HUES64 (cell line): Measurements from ENCODE around the gene TCF7L1.

ENCODE experiments used
- H3K27ac ChIP-seq: 2 replicates; pipeline ENCODE4 v1.7.0; 2013; ENCODE audit warnings: low read depth, low read length, inconsistent platforms
- H3K27me3 ChIP-seq: 2 replicates; pipeline ENCODE4 v1.6.1; 2013; ENCODE audit warnings: mild to moderate bottlenecking, low read length; ENCODE audit not compliant: insufficient read depth
- H3K36me3 ChIP-seq: 2 replicates; pipeline ENCODE4 v1.6.1; 2013; ENCODE audit warnings: mild to moderate bottlenecking, low read length; ENCODE audit not compliant: insufficient read depth
- H3K4me1 ChIP-seq: 2 replicates; pipeline ENCODE4 v1.6.1; 2013; ENCODE audit warnings: mild to moderate bottlenecking, low read length, moderate library complexity; ENCODE audit not compliant: insufficient read depth
- H3K4me3 ChIP-seq: 2 replicates; pipeline ENCODE4 v1.5.1; 2013; ENCODE audit warnings: mild to moderate bottlenecking, low read length, moderate library complexity
- H3K9ac ChIP-seq: 2 replicates; pipeline ENCODE4 v1.6.1; 2013; ENCODE audit warnings: mild to moderate bottlenecking, low read depth, low read length
- H3K9me3 ChIP-seq: 2 replicates; pipeline ENCODE4 v1.6.1; 2013; ENCODE audit warnings: low read depth, low read length; ENCODE audit not compliant: insufficient read depth
- whole genome bisulfite sequencing: fragments of 150-250, 120-280 bp; methylation state at CpG from one replicate; pipeline ENCODE4 v1.1.7; 2013; ENCODE audit warnings: missing lambda C conversion rate; 5-methylcytosine and 5-hydroxymethylcytosine counted together

Gene TCF7L1

DNA sequence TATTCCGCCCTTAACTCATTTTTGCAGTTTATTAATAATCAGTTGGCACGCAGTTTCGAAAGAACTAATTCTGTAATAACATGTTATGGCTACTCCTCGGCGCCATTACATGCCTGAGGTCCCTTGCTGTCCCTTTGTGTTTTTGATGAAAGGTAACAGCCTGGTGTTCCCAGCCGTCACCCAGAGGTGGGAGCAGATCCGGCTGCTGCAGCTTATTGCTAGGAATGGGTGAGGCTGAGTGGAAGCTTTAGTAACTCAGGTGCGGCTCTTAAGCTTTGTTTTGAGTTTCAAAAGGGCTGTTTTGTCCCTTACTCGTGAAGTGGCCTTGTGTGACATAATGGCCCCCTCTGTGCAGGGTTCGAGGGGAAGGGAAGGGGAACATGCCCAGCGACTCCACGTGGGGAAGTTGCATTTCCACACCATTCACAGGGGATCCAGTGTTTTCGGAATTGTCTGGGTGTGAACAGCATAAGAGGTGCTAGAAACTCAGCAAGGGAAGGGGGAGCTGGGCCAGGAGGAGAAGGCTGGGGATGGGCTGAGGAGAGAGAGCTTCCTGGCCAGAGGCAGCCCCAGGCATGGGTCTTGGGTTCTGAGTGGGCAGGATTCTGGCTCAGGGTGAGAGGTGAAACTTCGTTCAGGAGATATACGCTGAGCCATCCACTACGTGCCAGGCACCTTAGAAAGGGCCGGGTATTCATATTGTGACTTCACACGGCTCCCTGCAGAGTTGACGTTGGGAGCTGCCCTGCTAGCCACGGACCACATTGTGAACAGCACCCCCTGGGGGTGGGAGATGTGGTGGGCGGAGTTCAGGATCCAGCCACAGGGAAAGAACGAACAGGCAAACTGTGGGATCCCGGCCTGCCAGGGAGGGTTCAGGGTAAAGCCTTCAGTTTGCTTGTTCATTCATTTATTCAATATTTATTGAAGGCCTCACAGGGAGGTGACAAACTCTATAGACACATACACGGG, 110.2 kb downstream of the TCF7L1 start:
- no peaks in the 10 kb centered on the region for H3K27me3 ChIP-seq
- H3K27ac ChIP-seq = peak overlapping the region; percentile 21; the same call in 1 of the 2 replicates
- 67% methylated on average over 24 of the region's 24 CpGs for WGBS
- no peaks in the 10 kb centered on the region for H3K9me3 ChIP-seq
- H3K4me1 ChIP-seq = peaks cover 51% of the 10 kb centered on the region
- no peak overlapping the region for H3K4me3 ChIP-seq
- H3K36me3 ChIP-seq = no peaks in the 10 kb centered on the region
- no peak overlapping the region for H3K9ac ChIP-seq

DNA sequence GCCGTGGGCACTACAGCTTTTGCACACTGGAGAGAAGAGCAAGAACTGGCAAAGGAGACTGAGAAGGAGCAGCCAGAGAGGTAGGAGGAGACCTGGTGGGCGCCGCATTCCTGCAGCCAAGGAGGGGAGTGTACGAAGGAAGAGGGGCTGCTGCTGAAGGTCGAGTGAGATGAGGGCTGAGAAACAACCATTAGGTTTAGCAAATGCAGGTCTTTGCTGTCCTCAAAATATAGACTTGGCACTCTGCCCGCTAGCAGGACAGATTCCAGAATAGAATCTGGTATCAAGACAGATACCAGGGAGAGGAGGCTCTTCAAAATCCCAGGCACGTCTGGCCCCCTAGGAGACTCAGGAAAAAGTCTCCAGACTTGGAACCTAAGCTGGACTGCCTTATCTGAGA, 111.6 kb downstream of the TCF7L1 start:
- Histone ChIP-seq H3K9me3 (no peaks in the 10 kb centered on the region), H3K36me3 (no peaks in the 10 kb centered on the region), H3K9ac (no peak overlapping the region), H3K4me3 (no peak overlapping the region), H3K27me3 (no peaks in the 10 kb centered on the region), H3K4me1 (peaks cover 55% of the 10 kb centered on the region), H3K27ac (no peak overlapping the region)
- WGBS = 92% methylated on average over 7 of the region's 7 CpGs

DNA sequence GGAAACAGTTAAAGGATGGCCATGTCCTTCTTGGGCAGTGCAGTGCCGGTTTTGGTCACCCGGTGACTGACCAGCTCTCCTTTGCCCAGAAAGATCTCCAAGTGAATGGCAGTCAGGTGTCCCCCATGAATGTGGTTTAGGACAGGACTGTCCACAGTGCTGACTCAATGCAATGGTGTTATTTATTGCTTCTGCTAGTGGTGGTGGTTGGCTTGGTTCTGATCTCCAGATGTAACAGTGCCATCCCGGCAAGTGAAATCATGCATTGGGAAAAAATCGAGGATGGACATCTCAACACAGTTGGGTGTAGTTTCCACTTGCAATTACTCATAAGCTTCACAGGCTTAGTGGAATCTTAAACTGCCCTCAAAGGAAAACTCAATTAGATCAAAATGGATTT, 112.7 kb downstream of the TCF7L1 start:
- no peaks in the 10 kb centered on the region for H3K9me3 ChIP-seq
- no peaks in the 10 kb centered on the region for H3K36me3 ChIP-seq
- H3K27me3 ChIP-seq = no peaks in the 10 kb centered on the region
- WGBS = 70% methylated on average over 4 of the region's 4 CpGs
- H3K4me3 ChIP-seq = no peak overlapping the region
- H3K27ac ChIP-seq = no peak overlapping the region
- no peak overlapping the region for H3K9ac ChIP-seq
- peaks cover 62% of the 10 kb centered on the region for H3K4me1 ChIP-seq

DNA sequence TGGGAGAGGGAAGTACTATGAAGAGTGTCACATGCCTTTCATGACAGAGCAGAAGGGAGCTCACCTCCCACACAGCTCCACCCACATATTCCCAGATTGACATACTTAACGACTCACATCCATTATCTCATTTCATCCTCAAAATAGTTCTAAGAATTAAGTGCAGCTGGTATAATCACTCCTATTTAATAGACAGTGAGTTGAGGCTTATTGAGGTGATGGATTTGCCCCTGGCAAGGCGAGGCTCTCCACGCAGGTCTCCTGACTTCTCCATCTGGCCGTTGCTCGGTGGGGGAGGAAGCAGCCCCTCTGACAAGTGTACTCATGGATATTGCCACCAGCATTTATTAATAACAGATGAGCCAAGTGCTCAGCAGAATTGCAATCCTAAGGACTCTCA, 113.2 kb downstream of the TCF7L1 start:
- Histone ChIP-seq H3K4me1 (peaks cover 66% of the 10 kb centered on the region), H3K27ac (no peak overlapping the region; the same call in 1 of the 2 replicates), H3K9ac (no peak overlapping the region), H3K27me3 (no peaks in the 10 kb centered on the region), H3K9me3 (no peaks in the 10 kb centered on the region), H3K4me3 (no peak overlapping the region), H3K36me3 (no peaks in the 10 kb centered on the region)
- 92% methylated on average over 5 of the region's 5 CpGs for WGBS

DNA sequence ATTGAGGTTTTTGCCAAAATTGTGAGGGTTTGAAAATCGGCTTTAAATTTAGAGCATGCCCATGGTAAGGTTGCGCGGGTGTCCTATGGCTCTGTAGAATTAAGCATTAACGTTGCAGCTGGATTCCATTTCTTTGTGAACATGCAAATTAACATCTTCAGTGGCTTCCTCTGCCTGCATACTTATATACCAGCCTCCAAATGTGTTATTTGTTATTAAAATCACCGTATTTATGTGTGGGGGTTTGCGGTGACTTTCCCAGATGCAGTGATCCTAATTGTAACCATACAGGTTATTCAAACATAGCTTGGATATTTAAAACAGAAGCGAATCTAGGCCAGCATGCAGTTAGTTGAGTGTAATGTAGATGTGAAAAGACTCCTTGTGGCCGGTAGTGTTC, 114.4 kb downstream of the TCF7L1 start:
- Histone ChIP-seq H3K27me3 (no peaks in the 10 kb centered on the region), H3K4me1 (peaks cover 74% of the 10 kb centered on the region), H3K27ac (peak overlapping the region; percentile 38; the same call in 1 of the 2 replicates), H3K9ac (no peak overlapping the region), H3K4me3 (no peak overlapping the region; the same call in 1 of the 2 replicates), H3K9me3 (no peaks in the 10 kb centered on the region), H3K36me3 (no peaks in the 10 kb centered on the region)
- 41% methylated on average over 8 of the region's 8 CpGs for WGBS

DNA sequence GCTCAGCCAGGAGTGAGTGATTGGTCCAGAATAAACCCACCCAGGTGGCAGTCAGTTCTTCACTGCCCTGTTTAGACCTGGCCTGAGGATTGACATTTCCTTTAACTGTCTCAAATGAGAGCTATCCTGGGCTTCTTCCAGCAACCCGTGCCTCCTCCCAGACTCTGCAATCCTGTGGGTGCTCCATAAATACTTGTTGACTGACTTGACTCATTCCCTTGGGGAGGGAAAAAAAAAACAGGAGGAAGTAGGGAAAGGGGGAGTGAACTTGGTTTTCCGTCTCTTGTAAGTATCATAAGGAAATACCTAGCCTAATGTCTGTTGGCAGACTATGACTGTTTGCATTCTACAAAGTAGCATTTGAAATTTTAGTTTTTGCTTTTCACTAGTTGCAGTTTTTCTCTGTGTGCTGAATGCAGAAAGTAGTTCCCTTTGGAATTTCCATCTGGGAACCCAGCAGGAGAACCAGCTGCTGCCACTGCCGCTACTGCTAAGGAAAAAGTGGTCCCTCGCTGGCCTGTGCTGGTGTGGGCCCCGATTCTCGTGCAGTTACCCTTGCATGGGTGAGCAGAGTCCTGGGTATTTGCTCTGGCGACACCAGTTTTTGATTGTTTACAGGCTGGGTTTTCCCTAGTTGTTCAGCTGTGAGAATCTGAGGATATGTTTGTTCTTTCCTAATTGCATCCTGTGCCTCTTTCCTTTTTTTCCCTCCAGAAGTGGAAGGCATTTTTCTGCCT, 115.7 kb downstream of the TCF7L1 start:
- no peaks in the 10 kb centered on the region for H3K9me3 ChIP-seq
- 53% methylated on average over 7 of the region's 7 CpGs for WGBS
- peak overlapping the region; percentile 38; the same call in 1 of the 2 replicates for H3K27ac ChIP-seq

DNA sequence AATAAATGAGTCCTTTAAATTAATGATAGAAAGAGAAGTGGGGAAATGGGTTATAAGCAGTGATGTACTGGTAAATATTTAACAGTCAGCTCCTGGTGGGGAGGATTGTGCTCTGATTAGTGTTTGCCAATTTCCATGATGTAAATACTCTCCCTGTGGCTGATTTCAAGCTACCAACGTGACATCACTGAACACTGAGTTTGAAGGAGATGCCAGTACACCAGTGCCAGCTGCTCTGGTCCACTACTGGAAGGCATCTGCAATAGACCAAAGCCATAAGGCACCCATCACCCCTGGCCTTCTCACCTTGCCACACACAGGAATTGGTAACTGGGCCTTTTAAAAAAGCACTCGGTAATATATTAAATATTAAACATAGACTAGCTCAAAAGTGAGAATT, 116.9 kb downstream of the TCF7L1 start:
- Histone ChIP-seq H3K9me3 (no peaks in the 10 kb centered on the region), H3K9ac (no peak overlapping the region), H3K4me1 (peaks cover 86% of the 10 kb centered on the region), H3K27ac (no peak overlapping the region), H3K4me3 (no peak overlapping the region), H3K27me3 (no peaks in the 10 kb centered on the region), H3K36me3 (no peaks in the 10 kb centered on the region)
- 93% methylated on average over 1 of the region's 2 CpGs for WGBS

More for the DNA sequence above, 115.7 kb downstream of the TCF7L1 start:
- peaks cover 74% of the 10 kb centered on the region for H3K4me1 ChIP-seq
- no peak overlapping the region for H3K9ac ChIP-seq
- no peaks in the 10 kb centered on the region for H3K27me3 ChIP-seq
- no peak overlapping the region for H3K4me3 ChIP-seq
- no peaks in the 10 kb centered on the region for H3K36me3 ChIP-seq

DNA sequence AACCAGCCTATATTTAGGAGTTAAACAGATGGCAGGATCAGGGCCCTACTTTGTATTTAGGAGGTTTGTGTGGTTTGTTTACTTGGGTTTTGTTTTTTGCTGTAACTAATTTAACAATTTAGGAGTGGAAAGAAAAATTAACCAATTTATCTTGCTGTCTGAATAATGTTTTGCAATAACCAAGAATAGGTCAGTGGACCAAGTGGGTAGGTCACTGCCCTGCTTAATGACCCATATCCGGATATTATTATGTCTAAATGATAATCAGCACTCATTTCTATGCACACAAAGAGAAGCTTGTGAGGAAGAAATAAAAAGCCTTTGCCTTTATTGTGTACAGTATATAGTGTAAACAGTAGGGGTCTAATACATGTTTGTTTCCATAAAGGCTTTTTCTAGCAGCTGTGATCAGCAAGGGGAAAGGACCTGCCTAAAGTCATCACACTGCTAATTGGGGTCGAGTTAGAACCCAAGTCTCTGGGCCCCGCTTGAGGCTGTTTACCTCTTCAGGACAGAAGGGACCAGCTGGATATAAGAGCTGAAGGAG, 118.0 kb downstream of the TCF7L1 start:
- no peaks in the 10 kb centered on the region for H3K27me3 ChIP-seq
- no peak overlapping the region for H3K9ac ChIP-seq
- no peaks in the 10 kb centered on the region for H3K36me3 ChIP-seq
- H3K4me3 ChIP-seq = no peak overlapping the region
- peaks cover 89% of the 10 kb centered on the region for H3K4me1 ChIP-seq
- H3K9me3 ChIP-seq = no peaks in the 10 kb centered on the region
- H3K27ac ChIP-seq = no peak overlapping the region
- WGBS = 76% methylated on average over 2 of the region's 3 CpGs

DNA sequence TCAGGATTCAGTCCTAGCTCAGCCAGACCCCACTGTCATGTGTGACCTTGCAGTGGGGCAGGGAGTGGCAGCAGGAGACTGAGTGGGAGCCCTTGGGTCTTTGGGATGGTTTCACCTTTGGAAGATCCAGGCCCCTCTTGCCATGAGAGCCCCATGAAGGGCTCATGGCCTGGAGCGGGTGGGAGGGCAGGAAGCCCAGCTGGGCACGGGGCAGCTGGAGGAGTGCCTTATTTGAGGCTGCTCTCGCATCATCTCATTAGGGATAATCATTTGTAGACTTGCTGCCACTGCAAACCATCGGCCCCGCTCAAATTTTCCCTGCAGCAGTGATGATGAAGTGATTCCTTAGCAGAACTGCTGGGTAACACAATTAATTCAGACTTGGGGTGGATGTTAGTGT, 120.7 kb downstream of the TCF7L1 start:
- peaks cover 88% of the 10 kb centered on the region for H3K4me1 ChIP-seq
- H3K9me3 ChIP-seq = no peaks in the 10 kb centered on the region
- no peaks in the 10 kb centered on the region for H3K36me3 ChIP-seq
- no peaks in the 10 kb centered on the region for H3K27me3 ChIP-seq
- no peak overlapping the region for H3K9ac ChIP-seq
- 68% methylated on average over 5 of the region's 5 CpGs for WGBS
- no peak overlapping the region for H3K4me3 ChIP-seq
- no peak overlapping the region for H3K27ac ChIP-seq

DNA sequence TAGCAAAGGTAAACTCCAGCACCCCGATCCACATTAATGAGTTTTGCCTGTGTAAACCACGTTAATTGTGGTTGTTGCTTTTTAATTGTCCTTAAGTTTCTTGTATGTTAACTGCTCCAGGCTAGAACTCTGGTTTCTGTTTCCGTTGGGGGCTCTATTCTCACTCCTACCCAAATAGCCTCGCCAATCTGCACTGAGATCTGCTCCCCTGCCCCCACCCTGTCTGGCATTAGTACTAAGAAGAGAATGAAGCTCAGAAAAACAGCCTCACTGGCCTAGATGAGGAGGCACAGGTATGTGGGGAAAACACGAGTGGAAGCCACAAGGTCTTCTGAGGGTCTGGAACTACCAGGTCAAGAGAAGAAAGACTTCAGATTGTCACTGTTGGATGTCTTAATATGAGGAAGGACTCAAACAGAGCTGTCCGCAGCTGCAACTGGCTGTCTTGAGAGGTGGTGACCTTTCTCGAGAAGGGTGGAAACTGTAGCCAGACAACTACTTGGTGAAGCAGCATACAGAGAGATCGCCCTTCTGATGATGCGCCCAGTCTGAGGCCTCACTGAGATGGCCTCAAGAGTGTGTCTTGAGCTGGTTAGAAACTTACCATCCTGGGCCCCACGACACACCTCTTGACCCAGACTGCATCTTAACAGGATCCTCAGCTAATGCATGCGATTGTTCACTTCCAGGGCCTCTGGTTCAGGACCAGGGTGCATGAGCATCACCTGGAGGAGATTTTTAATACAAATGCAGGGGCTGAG, 121.5 kb downstream of the TCF7L1 start:
- Histone ChIP-seq H3K4me1 (peaks cover 88% of the 10 kb centered on the region), H3K9ac (peak overlapping the region; percentile 84), H3K27ac (peak overlapping the region; percentile 96), H3K36me3 (no peaks in the 10 kb centered on the region), H3K9me3 (no peaks in the 10 kb centered on the region), H3K27me3 (no peaks in the 10 kb centered on the region), H3K4me3 (0 out of 2 replicates have a peak overlapping the region, but pooled peaks have one; percentile 36)
- 72% methylated on average over 11 of the region's 11 CpGs for WGBS
